ENCODE measurements around the gene MTA1.

- TF ChIP-seq POLR2AphosphoS5 (IDR thresholded peaks at IDR 0.05; ENCODE audit: low read depth, low read length) = no peak
- TF ChIP-seq TAF1 (IDR thresholded peaks at IDR 0.05; ENCODE audit: borderline replicate concordance, insufficient read depth, low read length) = no peak
- no peak for TF ChIP-seq REST (IDR thresholded peaks at IDR 0.05; ENCODE audit: insufficient read depth in 1 of 2, low read depth in 2 of 2, low read length in 2 of 2)
- TF ChIP-seq FOXP2 (optimal IDR thresholded peaks at IDR 0.05; ENCODE audit: borderline replicate concordance, extremely low read depth, extremely low read length, insufficient read depth) = no peak
- TF ChIP-seq SIN3A (IDR thresholded peaks at IDR 0.05; ENCODE audit: borderline replicate concordance, insufficient read depth, low read length) = no peak
These were observed 30.5 kb downstream of the MTA1 start for GRCh38 chr14:105450123-105450505.

Data from PFSK-1 (cell line).